Spleen (tissue), 7 donors: Measurements from ENCODE around the gene SCAF11.

ENCODE experiments used
- POLR2A ChIP-seq, 3 donors: fragments of 450-650 bp; IDR thresholded peaks; one replicate each; pipeline ENCODE4 v1.5.1; 2017; ENCODE audit warnings: antibody characterized with exemption in 3 of 3, mild to moderate bottlenecking in 1 of 3
- TF ChIP-seq, protein P1 (sequence below), 11 experiments: fragments of 200-600 bp in 7 of 11; fragments of 450-650 bp in 4 of 11; sonication (generic) in 4 of 11; IDR thresholded peaks in 8 of 11; conservative IDR thresholded peaks in 3 of 11; 1 replicate in 7 of 11; 2 replicates in 4 of 11; pipeline versions ENCODE4 v1.4.0 to v1.8.0; 2016 to 2021; ENCODE audit warnings: antibody characterized with exemption in 11 of 11, inconsistent platforms in 4 of 11, mild to moderate bottlenecking in 1 of 11
- donor health status: DM: no; HTN: no; CAD: no; lungs with moderate emphysema.
- donor health status: DM: no; HTN: no; CAD: no.
- donor health status: DM: no; HTN: no; CAD: no.

DNA sequence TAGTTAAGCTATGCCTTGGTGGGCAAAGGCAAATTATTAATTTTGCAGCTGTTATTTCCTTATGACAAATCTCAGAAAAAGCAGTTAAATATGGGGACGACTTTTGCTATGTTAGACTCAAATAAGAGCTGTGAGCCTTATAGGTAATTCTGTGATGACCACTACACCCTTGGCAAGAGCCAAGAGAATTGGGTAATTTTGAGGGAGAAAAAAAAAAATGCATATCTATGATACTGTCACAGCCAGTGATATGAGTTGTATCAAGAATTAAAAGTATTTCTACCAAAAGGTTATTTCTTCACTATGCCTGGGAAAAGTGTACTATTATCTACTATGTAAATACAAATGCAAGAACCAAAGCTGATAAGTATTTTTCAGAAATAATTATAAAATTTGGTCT lies 43.9 kb downstream of the SCAF11 start:
- TF ChIP-seq, protein P1, sequence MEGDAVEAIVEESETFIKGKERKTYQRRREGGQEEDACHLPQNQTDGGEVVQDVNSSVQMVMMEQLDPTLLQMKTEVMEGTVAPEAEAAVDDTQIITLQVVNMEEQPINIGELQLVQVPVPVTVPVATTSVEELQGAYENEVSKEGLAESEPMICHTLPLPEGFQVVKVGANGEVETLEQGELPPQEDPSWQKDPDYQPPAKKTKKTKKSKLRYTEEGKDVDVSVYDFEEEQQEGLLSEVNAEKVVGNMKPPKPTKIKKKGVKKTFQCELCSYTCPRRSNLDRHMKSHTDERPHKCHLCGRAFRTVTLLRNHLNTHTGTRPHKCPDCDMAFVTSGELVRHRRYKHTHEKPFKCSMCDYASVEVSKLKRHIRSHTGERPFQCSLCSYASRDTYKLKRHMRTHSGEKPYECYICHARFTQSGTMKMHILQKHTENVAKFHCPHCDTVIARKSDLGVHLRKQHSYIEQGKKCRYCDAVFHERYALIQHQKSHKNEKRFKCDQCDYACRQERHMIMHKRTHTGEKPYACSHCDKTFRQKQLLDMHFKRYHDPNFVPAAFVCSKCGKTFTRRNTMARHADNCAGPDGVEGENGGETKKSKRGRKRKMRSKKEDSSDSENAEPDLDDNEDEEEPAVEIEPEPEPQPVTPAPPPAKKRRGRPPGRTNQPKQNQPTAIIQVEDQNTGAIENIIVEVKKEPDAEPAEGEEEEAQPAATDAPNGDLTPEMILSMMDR (IDR thresholded peaks at IDR 0.05 in 8 of 11, conservative IDR thresholded peaks at IDR 0.05 in 3 of 11) = no peak
- no peak for TF ChIP-seq POLR2A (IDR thresholded peaks at IDR 0.05)
